ENCODE measurements around the gene NFIC. TPM values are rescaled to one million over a fixed set of nuclear protein-coding genes. Genes with fewer than 3 reads are reported as not detected.

The NFIC gene
- polyA plus RNA-seq, 1 of the 3 experiments (the other 2 are of a cell fraction) = 7.2 TPM

- no peaks in the 10 kb centered on the region for H3K27me3 ChIP-seq (ENCODE audit: insufficient read depth)
- no peak overlapping the region for H3K9ac ChIP-seq
- no peaks in the 10 kb centered on the region for H4K20me1 ChIP-seq (ENCODE audit: insufficient read depth)
- no peak for DNase-seq
- H3K79me2 ChIP-seq (ENCODE audit: insufficient read depth) = no peaks in the 10 kb centered on the region
- no peak for TF ChIP-seq NRF1 (IDR thresholded peaks at IDR 0.05; ENCODE audit: low read depth, low read length)
- TF ChIP-seq FOSL2 (IDR thresholded peaks at IDR 0.05; ENCODE audit: borderline replicate concordance, low read depth) = no peak
- no peak for TF ChIP-seq NFIC (IDR thresholded peaks at IDR 0.05; ENCODE audit: borderline replicate concordance)
- TF ChIP-seq MXI1 (IDR thresholded peaks at IDR 0.05; ENCODE audit: low read depth, low read length) = no peak
- TF ChIP-seq SIN3A (IDR thresholded peaks at IDR 0.05; ENCODE audit: borderline replicate concordance, low read depth, low read length) = no peak
- no peak for TF ChIP-seq MEF2A (IDR thresholded peaks at IDR 0.05; ENCODE audit: borderline replicate concordance, low read depth)
- TF ChIP-seq CHD2 (IDR thresholded peaks at IDR 0.05; ENCODE audit: low read length, partially characterized antibody) = no peak
- TF ChIP-seq USF2 (IDR thresholded peaks at IDR 0.05; ENCODE audit: borderline replicate concordance, low read depth, low read length) = no peak
- TF ChIP-seq, protein P1, sequence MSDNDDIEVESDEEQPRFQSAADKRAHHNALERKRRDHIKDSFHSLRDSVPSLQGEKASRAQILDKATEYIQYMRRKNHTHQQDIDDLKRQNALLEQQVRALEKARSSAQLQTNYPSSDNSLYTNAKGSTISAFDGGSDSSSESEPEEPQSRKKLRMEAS (IDR thresholded peaks at IDR 0.05; ENCODE audit: low read depth) = no peak
- TF ChIP-seq RAD21 (IDR thresholded peaks at IDR 0.05; ENCODE audit: low read length) = no peak
- TF ChIP-seq FOXJ3 (CRISPR knock-in tag; IDR thresholded peaks at IDR 0.05) = no peak
- no peak for TF ChIP-seq YY1 (IDR thresholded peaks at IDR 0.05; ENCODE audit: low read depth)
- TF ChIP-seq TEAD4 (IDR thresholded peaks at IDR 0.05; ENCODE audit: borderline replicate concordance, insufficient read depth) = no peak
- TF ChIP-seq RFX5 (IDR thresholded peaks at IDR 0.05; ENCODE audit: low read length) = no peak
- TF ChIP-seq CTCF (IDR thresholded peaks at IDR 0.05) = no peak
- TF ChIP-seq EZH2phosphoT487 (IDR thresholded peaks at IDR 0.05; ENCODE audit: borderline replicate concordance, low read depth) = no peak
- TF ChIP-seq FOXM1 (IDR thresholded peaks at IDR 0.05; ENCODE audit: low read depth) = no peak
- no peak for TF ChIP-seq JUND (IDR thresholded peaks at IDR 0.05)
- no peak for TF ChIP-seq EP300 (IDR thresholded peaks at IDR 0.05; ENCODE audit: borderline replicate concordance in 1 of 2, low read depth in 1 of 2, low read length in 1 of 2)
- no peak overlapping the region for H3K4me2 ChIP-seq
- no peak overlapping the region for H2AFZ ChIP-seq (ENCODE audit: low read depth)
- no peaks in the 10 kb centered on the region for H3K9me3 ChIP-seq
- ChIA-PET POLR2A (interaction anchor here (1.2 kb wide), 1 partner anchor 42 kb away, joined by 3 read pairs; no protein-coding TSS in a partner anchor), CTCF (interaction anchor here (0.6 to 2.1 kb wide), 5 partner anchors 12 to 139 kb away, joined by 3 to 6 read pairs (median 3); no protein-coding TSS in a partner anchor)
- H3K27ac ChIP-seq (ENCODE audit: low read depth in 2 of 2, low read length in 1 of 2) = no peak overlapping the region
- H3K36me3 ChIP-seq (replicated peaks in 1 of 2; ENCODE audit: control insufficient read depth in 1 of 2, insufficient read depth in 2 of 2, low read length in 1 of 2) = no peaks in the 10 kb centered on the region
- H3K9me2 ChIP-seq = no peaks in the 10 kb centered on the region
- peaks cover 3% of the 10 kb centered on the region for H3F3A ChIP-seq (replicated peaks; ENCODE audit: insufficient read depth)
- H3K4me1 ChIP-seq (ENCODE audit: control insufficient read depth in 1 of 2, insufficient read depth in 2 of 2, low read depth in 1 of 2, low read length in 1 of 2) = peaks cover 0 to 3% of the 10 kb centered on the region in 2 experiments; a peak in 1 of 4 replicates
- no peak overlapping the region for H3K4me3 ChIP-seq (ENCODE audit: low read depth in 2 of 2, low read length in 1 of 2)
- 74% methylated on average over 13 of the region's 15 CpGs for WGBS (ENCODE audit: low lambda C conversion rate)
Observed at GRCh38 chr19:3345850-3346460, 20.4 kb upstream of the NFIC start.

All from SK-N-SH (cell line).